ENCODE data around the gene OGA.

- TF ChIP-seq CTCF (IDR thresholded peaks at IDR 0.05) (no peak), POLR2AphosphoS5 (IDR thresholded peaks at IDR 0.05) (no peak)
Measured at GRCh38 chr10:101858723-101859500, 40.7 kb upstream of the OGA start.
